Neuron (in vitro differentiated cells): ENCODE measurements around the gene THADA.

ENCODE experiments used
- H2AFZ ChIP-seq: one replicate; pipeline ENCODE4 v1.6.1; 2013; ENCODE audit warnings: low read depth, mild to moderate bottlenecking, inconsistent platforms, low read length, moderate library complexity
- H3K27me3 ChIP-seq: one replicate; pipeline ENCODE4 v1.6.1; 2013; ENCODE audit warnings: low read length; ENCODE audit not compliant: insufficient read depth
- H3K36me3 ChIP-seq: one replicate; pipeline ENCODE4 v1.6.1; 2013; ENCODE audit warnings: low read length; ENCODE audit not compliant: insufficient read depth
- H3K4me1 ChIP-seq: one replicate; pipeline ENCODE4 v1.6.1; 2013; ENCODE audit warnings: low read length; ENCODE audit not compliant: insufficient read depth
- H3K4me3 ChIP-seq: 2 replicates; pipeline ENCODE4 v1.5.1; 2013; ENCODE audit warnings: mild to moderate bottlenecking, low read length, moderate library complexity
- H3K9me3 ChIP-seq: one replicate; pipeline ENCODE4 v1.6.1; 2013; ENCODE audit warnings: low read length

Gene THADA

DNA sequence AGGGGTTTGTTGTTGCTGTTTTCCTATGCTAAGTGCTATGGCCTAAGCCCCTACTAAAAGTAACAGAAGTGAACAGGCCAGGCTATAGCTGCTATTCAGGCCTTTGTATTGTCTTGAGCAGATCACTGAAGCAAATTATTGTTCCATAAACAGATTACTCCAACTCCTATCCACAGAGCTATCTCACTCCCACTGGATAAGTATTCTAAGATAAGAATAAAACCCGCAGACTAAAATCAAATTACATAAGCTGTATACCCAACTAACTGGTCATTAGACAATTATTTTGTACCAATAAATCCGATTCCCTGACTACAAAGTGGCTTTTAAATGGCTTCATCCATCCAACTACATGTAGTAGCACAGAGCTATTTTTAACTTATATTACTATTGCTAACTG, 74.3 kb downstream of the THADA start:
- H3K27me3 ChIP-seq = no peaks in the 10 kb centered on the region
- H3K4me3 ChIP-seq = no peak overlapping the region
- peaks cover 2% of the 10 kb centered on the region for H3K4me1 ChIP-seq
- H3K36me3 ChIP-seq = no peaks in the 10 kb centered on the region
- H3K9me3 ChIP-seq = no peaks in the 10 kb centered on the region
- H2AFZ ChIP-seq = no peak overlapping the region

DNA sequence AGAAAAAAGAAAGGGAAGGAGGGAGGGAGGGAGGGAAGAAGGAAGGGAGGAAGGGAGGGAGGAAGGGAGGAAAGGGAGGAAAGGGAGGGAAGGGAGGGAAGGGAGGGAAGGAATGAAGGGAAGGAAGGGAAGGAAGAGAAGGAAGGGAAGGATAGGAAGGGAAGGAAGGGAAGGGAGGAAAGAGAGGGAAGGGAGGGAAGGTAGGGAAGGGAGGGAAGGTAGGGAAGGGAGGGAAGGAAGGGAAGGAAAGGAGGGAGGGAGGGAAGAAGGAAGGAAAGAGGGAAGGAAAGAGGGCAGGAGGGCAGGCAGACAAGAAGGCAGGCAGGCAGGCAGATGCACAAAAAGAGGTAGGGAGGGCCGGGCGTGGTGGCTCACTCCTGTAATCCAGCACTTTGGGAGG, 74.9 kb downstream of the THADA start:
- Histone ChIP-seq H2AFZ (no peak overlapping the region), H3K4me3 (no peak overlapping the region), H3K27me3 (no peaks in the 10 kb centered on the region), H3K9me3 (no peaks in the 10 kb centered on the region), H3K36me3 (no peaks in the 10 kb centered on the region), H3K4me1 (peaks cover 2% of the 10 kb centered on the region)

DNA sequence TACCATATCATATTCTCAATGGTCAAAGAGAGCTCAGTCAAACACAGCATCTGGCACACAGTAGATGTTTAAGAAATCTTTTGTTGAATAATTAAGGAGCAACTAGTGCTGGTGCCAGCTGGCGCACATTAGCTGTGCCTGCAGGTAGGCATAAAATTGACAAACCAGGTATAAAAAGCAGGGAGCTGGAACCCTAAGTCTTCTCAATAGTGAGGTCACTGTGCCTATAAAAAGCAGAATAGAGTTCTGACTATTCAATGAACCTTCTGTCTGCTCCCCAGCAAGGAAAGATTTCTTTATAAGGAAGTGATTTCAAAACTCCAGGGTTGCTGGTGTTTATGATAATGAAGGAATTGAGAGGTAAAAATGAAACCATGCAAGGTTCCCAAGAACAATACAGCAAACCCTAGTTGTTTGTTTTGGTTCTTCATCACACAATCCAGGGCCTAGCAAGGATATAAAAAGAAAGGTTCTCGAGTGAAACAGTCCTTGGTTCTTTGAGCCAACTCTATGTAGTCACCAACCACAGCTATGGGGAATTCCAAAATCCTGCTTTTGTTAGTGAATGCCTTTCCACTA, 76.1 kb downstream of the THADA start:
- Histone ChIP-seq H2AFZ (no peak overlapping the region), H3K27me3 (no peaks in the 10 kb centered on the region), H3K9me3 (no peaks in the 10 kb centered on the region), H3K36me3 (no peaks in the 10 kb centered on the region), H3K4me1 (peaks cover 2% of the 10 kb centered on the region), H3K4me3 (no peak overlapping the region)

DNA sequence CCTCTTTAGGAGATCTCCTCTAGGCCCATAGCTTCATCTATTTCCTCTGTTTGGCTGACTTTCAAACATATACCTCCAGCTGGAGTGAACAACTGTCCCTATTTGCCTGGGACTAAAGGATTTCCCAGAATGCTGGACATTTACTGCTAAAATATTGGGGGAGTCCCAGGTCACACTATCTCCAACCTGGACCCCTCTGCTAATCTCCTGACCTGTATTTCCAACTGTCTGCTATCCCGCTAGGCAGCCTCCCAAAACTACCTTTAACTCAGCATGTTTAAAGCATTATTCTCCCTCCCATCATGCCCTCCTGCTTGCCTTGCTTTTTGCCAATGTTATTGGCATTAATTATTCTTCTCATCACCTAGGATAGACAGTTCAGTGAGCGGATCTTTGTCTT, 77.1 kb downstream of the THADA start:
- Histone ChIP-seq H3K9me3 (no peaks in the 10 kb centered on the region), H3K36me3 (no peaks in the 10 kb centered on the region), H3K4me1 (peaks cover 2% of the 10 kb centered on the region), H3K4me3 (no peak overlapping the region), H2AFZ (no peak overlapping the region), H3K27me3 (no peaks in the 10 kb centered on the region)

DNA sequence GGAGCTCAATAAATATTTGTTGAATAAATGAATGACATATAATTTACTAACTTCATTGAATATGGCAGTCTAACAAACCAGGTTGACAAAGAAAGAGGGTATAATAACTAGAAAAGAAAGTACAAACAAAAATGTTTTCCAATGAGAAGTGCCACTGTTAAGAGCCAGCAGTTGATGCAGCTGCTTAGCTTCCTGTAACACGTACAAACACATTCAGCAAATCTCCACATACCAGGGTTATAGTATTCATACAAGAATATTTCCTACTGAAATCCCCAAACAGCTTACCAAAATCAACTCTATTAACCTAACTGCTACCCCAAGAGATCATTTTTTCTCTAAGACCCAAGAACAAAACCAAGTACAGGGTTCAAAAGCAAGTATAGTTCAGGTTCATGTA, 77.7 kb downstream of the THADA start:
- H2AFZ ChIP-seq = no peak overlapping the region
- no peaks in the 10 kb centered on the region for H3K9me3 ChIP-seq
- no peaks in the 10 kb centered on the region for H3K36me3 ChIP-seq
- peaks cover 2% of the 10 kb centered on the region for H3K4me1 ChIP-seq
- no peak overlapping the region for H3K4me3 ChIP-seq
- H3K27me3 ChIP-seq = no peaks in the 10 kb centered on the region

DNA sequence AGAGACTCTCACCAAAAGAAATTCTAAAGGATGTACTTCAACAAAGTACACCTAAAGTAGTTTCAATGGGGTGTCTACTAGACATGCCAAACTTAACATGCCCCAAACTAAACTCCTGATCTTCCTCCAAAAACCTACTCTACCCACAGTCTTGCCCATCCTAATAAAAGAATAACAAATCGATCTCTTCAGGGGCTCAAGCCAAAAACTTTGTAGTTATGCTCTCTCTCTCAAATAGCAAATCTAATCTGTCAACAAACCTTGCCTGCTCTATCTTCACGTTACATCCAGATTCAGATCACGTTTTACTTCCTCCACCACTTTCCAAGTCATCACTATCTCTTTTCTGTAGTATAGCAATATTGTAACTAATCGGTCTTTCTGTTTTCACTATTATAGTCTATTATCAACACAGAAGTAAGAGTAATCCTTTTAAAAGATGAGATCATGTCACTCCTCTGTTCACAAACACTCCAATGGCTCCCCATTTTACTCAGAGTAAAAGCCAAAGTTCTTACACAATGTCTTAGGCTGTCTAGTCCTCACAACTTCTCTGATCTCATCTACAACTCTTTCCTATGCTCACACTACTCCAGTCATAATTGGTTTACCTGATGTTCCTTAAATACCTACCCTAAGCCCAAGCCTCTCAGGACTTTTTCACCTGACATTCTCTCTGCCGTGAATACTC, 79.9 kb downstream of the THADA start:
- Histone ChIP-seq H3K9me3 (no peaks in the 10 kb centered on the region), H3K4me1 (peaks cover 2% of the 10 kb centered on the region), H3K36me3 (no peaks in the 10 kb centered on the region), H2AFZ (no peak overlapping the region), H3K27me3 (no peaks in the 10 kb centered on the region), H3K4me3 (no peak overlapping the region)

DNA sequence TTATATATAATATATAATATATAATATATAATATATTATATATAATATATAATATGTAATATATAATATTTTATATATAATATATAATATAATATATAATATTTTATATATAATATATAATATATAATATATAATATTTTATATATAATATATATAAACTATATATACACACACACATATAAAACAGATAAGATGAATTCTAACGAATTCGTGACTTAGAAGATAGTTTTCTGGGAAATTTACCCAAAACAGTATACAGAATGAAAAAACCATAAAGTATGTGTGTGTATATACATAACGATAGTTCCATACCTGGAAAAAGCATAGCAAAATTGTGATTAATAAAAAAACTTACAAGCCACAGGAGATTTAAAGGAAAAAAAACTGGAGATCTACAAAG, 80.6 kb downstream of the THADA start:
- Histone ChIP-seq H3K27me3 (no peaks in the 10 kb centered on the region), H3K4me3 (no peak overlapping the region), H3K36me3 (no peaks in the 10 kb centered on the region), H2AFZ (no peak overlapping the region), H3K4me1 (peaks cover 2% of the 10 kb centered on the region), H3K9me3 (no peaks in the 10 kb centered on the region)

DNA sequence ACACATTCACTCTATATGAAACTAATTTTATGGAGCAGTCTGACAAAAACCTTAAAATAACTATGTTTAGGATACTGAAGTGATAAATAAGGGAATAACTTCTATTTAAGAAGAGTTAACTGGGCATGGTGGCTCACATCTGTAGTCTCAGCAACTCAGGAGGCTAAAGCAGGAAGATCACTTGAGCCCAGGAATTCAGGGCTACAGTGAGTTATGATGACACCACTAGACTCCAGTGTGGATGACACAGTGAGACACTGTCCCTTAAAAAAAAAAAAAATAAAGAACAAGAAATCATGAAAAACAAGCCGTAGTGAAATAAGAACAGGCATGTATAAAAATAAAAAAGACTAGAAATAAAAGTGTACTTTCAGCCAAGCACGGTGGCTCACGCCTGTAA, 82.0 kb downstream of the THADA start:
- H2AFZ ChIP-seq = no peak overlapping the region
- H3K9me3 ChIP-seq = no peaks in the 10 kb centered on the region
- H3K4me3 ChIP-seq = no peak overlapping the region
- no peaks in the 10 kb centered on the region for H3K36me3 ChIP-seq
- no peaks in the 10 kb centered on the region for H3K4me1 ChIP-seq
- H3K27me3 ChIP-seq = no peaks in the 10 kb centered on the region

DNA sequence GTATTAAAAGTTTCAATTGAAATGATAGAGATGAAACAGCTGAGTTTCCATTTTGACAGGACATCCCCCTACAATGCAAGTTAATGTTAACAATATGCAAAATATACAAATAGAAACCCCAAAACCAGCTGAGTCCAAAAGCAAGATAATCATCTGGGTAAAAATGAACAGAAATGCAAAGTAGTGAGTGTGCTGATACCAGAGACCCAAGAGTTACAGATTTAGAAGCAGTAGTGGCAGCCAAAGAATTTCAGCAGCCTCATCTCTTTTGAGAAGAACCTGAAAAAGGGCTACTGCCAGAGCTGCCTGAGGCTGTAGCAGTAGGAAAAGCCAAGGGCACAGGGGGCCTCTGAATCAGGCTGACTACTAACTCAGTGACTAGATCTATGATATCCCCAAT, 82.6 kb downstream of the THADA start:
- Histone ChIP-seq H3K4me1 (no peaks in the 10 kb centered on the region), H3K36me3 (no peaks in the 10 kb centered on the region), H2AFZ (no peak overlapping the region), H3K27me3 (no peaks in the 10 kb centered on the region), H3K4me3 (no peak overlapping the region), H3K9me3 (no peaks in the 10 kb centered on the region)

DNA sequence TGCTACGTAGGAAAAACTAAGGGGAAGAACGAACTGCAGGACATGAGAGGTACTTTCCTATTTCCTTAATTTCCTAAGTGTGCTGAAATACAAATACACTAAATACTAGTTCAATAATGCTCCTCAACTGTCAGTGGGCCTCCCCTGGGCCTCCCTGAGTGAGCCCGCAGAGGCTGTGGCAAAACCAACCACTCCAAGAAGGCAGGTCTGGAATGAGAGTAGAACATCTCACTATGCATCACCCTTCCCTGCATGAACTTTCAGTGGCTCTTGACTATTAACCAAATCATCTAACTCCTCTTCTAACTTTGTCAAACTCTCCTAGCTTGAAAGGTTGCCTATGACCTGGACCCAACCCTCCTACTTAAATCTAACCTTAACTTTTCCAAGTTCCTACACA, 84.6 kb downstream of the THADA start:
- Histone ChIP-seq H3K9me3 (no peaks in the 10 kb centered on the region), H2AFZ (no peak overlapping the region), H3K4me1 (no peaks in the 10 kb centered on the region), H3K4me3 (no peak overlapping the region), H3K36me3 (peaks cover 3% of the 10 kb centered on the region), H3K27me3 (no peaks in the 10 kb centered on the region)

DNA sequence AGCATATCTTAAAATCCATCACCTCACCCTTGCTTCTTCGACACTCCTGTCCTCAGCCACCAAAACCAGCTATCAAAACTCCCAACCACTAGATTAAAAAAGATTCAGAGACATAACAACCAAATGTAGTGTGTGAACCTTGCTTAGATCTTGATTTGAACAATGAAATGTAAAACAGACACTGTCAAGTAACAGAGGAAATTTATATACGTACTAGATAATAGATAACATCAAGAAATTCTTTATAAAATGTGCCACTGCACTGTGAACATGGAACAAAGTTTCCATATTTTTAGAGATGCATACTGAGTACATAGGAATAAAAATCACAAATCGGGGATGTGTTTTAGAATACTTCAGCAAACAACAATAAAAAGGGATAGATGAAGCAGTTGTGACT, 86.0 kb downstream of the THADA start:
- peaks cover 5% of the 10 kb centered on the region for H3K36me3 ChIP-seq
- no peak overlapping the region for H3K4me3 ChIP-seq
- no peaks in the 10 kb centered on the region for H3K9me3 ChIP-seq
- H3K4me1 ChIP-seq = no peaks in the 10 kb centered on the region
- no peaks in the 10 kb centered on the region for H3K27me3 ChIP-seq
- no peak overlapping the region for H2AFZ ChIP-seq

DNA sequence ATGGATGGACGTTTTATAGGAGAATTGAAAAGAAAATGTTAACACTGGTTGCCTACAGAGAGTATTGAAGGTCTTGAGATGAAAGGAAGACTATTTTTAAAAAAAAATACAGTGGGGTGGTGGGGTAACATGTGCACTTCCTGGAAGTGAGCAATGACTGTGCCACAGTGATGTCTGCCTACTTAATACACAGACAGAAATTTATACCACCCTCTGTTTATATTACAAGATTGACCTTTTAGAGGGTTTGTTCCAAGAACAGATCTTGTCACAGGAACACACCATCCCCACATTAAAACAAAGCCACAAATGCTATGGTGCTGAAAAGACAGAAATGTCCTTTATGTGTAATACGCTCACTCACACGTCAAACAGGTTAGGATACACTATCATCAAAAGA, 87.6 kb downstream of the THADA start:
- Histone ChIP-seq H3K27me3 (no peaks in the 10 kb centered on the region), H3K36me3 (peaks cover 5% of the 10 kb centered on the region)

DNA sequence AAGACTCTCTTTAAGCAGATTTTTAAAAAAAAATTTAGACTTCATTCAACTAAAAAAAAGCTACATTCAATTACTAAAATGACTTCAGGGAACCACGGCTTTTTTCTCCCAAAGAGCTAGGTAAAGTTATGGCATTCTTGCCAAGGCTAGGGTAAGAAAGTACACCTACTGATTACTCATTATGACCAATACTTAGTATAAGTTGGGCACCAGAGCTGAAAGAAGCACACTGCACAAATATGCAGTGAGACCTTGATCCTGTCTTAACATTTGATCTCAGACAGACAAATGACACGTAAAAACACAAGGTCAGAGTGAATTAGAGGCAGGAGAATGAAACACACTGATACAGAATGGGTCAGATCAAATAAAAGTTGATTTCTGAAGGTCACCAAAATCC, 88.7 kb downstream of the THADA start:
- Histone ChIP-seq H2AFZ (no peak overlapping the region), H3K4me1 (no peaks in the 10 kb centered on the region), H3K27me3 (no peaks in the 10 kb centered on the region), H3K9me3 (no peaks in the 10 kb centered on the region), H3K4me3 (no peak overlapping the region), H3K36me3 (peaks cover 5% of the 10 kb centered on the region)

More for the DNA sequence above, 87.6 kb downstream of the THADA start:
- Histone ChIP-seq H2AFZ (no peak overlapping the region), H3K4me1 (no peaks in the 10 kb centered on the region), H3K4me3 (no peak overlapping the region), H3K9me3 (no peaks in the 10 kb centered on the region)

DNA sequence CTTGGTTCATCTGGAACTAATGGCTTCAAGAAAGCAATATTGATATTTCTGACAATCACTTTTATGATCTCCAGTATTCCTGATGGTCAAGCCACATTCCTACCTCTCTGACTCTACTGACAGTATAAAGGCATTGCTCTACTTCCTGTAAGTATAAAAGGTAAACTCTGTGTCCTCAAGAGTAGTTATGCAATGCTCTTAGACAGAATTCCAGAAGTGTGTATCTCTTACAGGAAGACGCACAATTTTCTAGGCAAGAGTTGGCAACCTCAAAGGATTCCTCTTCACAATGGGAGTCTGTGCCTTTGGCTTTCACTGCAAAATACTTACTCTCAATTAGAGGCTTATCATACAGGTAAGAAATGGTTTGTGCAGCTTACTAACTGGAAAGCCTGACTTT, 100.1 kb downstream of the THADA start:
- H3K36me3 ChIP-seq = peaks cover 6% of the 10 kb centered on the region
- H3K4me3 ChIP-seq = no peak overlapping the region
- no peak overlapping the region for H2AFZ ChIP-seq
- no peaks in the 10 kb centered on the region for H3K9me3 ChIP-seq
- H3K4me1 ChIP-seq = no peaks in the 10 kb centered on the region
- no peaks in the 10 kb centered on the region for H3K27me3 ChIP-seq
